Activated T-helper 1 cell treated with anti-CD3 and anti-CD28 coated beads, Interleukin-12 subunit alpha, Interleukin-12 subunit beta, Interleukin-2, Interleukin-4 antibody, amounts not matched to agents 30 ng/mL and 10 ng/mL and 1 ng/mL, durations not matched to agents 14 hours and 24 hours and 36 hours (primary cell): ENCODE data around the gene TCOF1. TPM values are rescaled to one million over a fixed set of nuclear protein-coding genes. Genes with fewer than 3 reads are reported as not detected.

Source experiments
- DNase-seq: peaks from one replicate; pipeline ENCODE4 v3.0.0; 2021; ENCODE audit warnings: low spot score
- H3K27ac Mint-ChIP-seq: one replicate; pipeline ENCODE4 v1.8.0; 2021; ENCODE audit warnings: mild to moderate bottlenecking, mixed read lengths
- H3K27me3 Mint-ChIP-seq: one replicate; pipeline ENCODE4 v1.8.0; 2022; ENCODE audit warnings: mild to moderate bottlenecking, moderate library complexity, mixed read lengths; ENCODE audit not compliant: insufficient read depth
- H3K36me3 Mint-ChIP-seq: one replicate; pipeline ENCODE4 v1.8.0; 2021; ENCODE audit warnings: low read depth, mixed read lengths
- H3K4me1 Mint-ChIP-seq: one replicate; pipeline ENCODE4 v1.8.0; 2021; ENCODE audit warnings: low read depth, mixed read lengths
- H3K4me3 Mint-ChIP-seq: one replicate; pipeline ENCODE4 v1.8.0; 2021; ENCODE audit warnings: mild to moderate bottlenecking, moderate library complexity, mixed read lengths
- H3K9me3 Mint-ChIP-seq: one replicate; pipeline ENCODE4 v1.8.0; 2021; ENCODE audit warnings: mixed read lengths
- intact Hi-C: fragments of 100-400 bp; cut with micrococcal nuclease; formaldehyde crosslinking; loops from one replicate; pipeline ENCODE4 v1.15.1; 2024
- total RNA-seq: library from RNA; stranded (reverse); gene quantifications from 2 replicates; pipeline ENCODE4 v1.2.3, GENCODE V29; 2022

TCOF1 gene
- total RNA-seq, 1 donor from 2014 or later = 131 TPM

GRCh38 chr5:150329881-150330876 is 27.3 kb upstream of the TCOF1 start:
- Mint-ChIP-seq H3K9me3 (no peaks in the 10 kb centered on the region), H3K36me3 (no peaks in the 10 kb centered on the region), H3K27me3 (peaks cover 10% of the 10 kb centered on the region), H3K27ac (no peak overlapping the region), H3K4me1 (no peaks in the 10 kb centered on the region), H3K4me3 (no peak overlapping the region)
- intact Hi-C loops = no loop called here
- DNase-seq = no peak

- intact Hi-C loops = no loop called here
Observed at GRCh38 chr5:150333400-150333799, 24.1 kb upstream of the TCOF1 start.

GRCh38 chr5:150335778-150336177 is 21.7 kb upstream of the TCOF1 start:
- no peak overlapping the region for H3K4me3 Mint-ChIP-seq
- DNase-seq = no peak
- H3K9me3 Mint-ChIP-seq = no peaks in the 10 kb centered on the region
- intact Hi-C loops = no loop called here
- no peak overlapping the region for H3K27ac Mint-ChIP-seq
- no peaks in the 10 kb centered on the region for H3K36me3 Mint-ChIP-seq
- H3K4me1 Mint-ChIP-seq = peaks cover 2% of the 10 kb centered on the region
- H3K27me3 Mint-ChIP-seq = peaks cover 11% of the 10 kb centered on the region

More at GRCh38 chr5:150333400-150333799, 24.1 kb upstream of the TCOF1 start:
- Mint-ChIP-seq H3K4me1 (no peaks in the 10 kb centered on the region), H3K27me3 (peaks cover 16% of the 10 kb centered on the region), H3K4me3 (no peak overlapping the region), H3K27ac (no peak overlapping the region), H3K36me3 (no peaks in the 10 kb centered on the region), H3K9me3 (no peaks in the 10 kb centered on the region)
- no peak for DNase-seq

- no peaks in the 10 kb centered on the region for H3K36me3 Mint-ChIP-seq
- no peak overlapping the region for H3K4me3 Mint-ChIP-seq
- no peaks in the 10 kb centered on the region for H3K9me3 Mint-ChIP-seq
- intact Hi-C loops = no loop called here
- peaks cover 15% of the 10 kb centered on the region for H3K27me3 Mint-ChIP-seq
- peaks cover 19% of the 10 kb centered on the region for H3K4me1 Mint-ChIP-seq
- DNase-seq = no peak
- no peak overlapping the region for H3K27ac Mint-ChIP-seq
Observed at GRCh38 chr5:150338546-150338945, 19.0 kb upstream of the TCOF1 start.

GRCh38 chr5:150339165-150339564 is 18.3 kb upstream of the TCOF1 start:
- H3K4me1 Mint-ChIP-seq = peaks cover 19% of the 10 kb centered on the region
- no peaks in the 10 kb centered on the region for H3K9me3 Mint-ChIP-seq
- DNase-seq = no peak
- intact Hi-C loops = no loop called here
- no peaks in the 10 kb centered on the region for H3K36me3 Mint-ChIP-seq
- H3K27ac Mint-ChIP-seq = no peak overlapping the region
- peaks cover 16% of the 10 kb centered on the region for H3K27me3 Mint-ChIP-seq
- no peak overlapping the region for H3K4me3 Mint-ChIP-seq

- intact Hi-C loops = no loop called here
- H3K27ac Mint-ChIP-seq = no peak overlapping the region
- H3K4me1 Mint-ChIP-seq = peaks cover 19% of the 10 kb centered on the region
- DNase-seq = no peak
- no peaks in the 10 kb centered on the region for H3K9me3 Mint-ChIP-seq
- peaks cover 14% of the 10 kb centered on the region for H3K27me3 Mint-ChIP-seq
- H3K36me3 Mint-ChIP-seq = no peaks in the 10 kb centered on the region
- H3K4me3 Mint-ChIP-seq = no peak overlapping the region
Observed at GRCh38 chr5:150339841-150340240, 17.7 kb upstream of the TCOF1 start.

- peaks cover 19% of the 10 kb centered on the region for H3K4me1 Mint-ChIP-seq
- no peak overlapping the region for H3K27ac Mint-ChIP-seq
- no peaks in the 10 kb centered on the region for H3K36me3 Mint-ChIP-seq
- no peak overlapping the region for H3K4me3 Mint-ChIP-seq
- DNase-seq = no peak
- intact Hi-C loops = no loop called here
- H3K27me3 Mint-ChIP-seq = peaks cover 12% of the 10 kb centered on the region
- no peaks in the 10 kb centered on the region for H3K9me3 Mint-ChIP-seq
Observed at GRCh38 chr5:150340614-150341255, 16.8 kb upstream of the TCOF1 start.

GRCh38 chr5:150341331-150341730 is 16.2 kb upstream of the TCOF1 start:
- Mint-ChIP-seq H3K4me1 (peaks cover 19% of the 10 kb centered on the region), H3K9me3 (no peaks in the 10 kb centered on the region), H3K36me3 (no peaks in the 10 kb centered on the region), H3K27ac (no peak overlapping the region), H3K4me3 (no peak overlapping the region), H3K27me3 (peaks cover 13% of the 10 kb centered on the region)
- DNase-seq = no peak
- intact Hi-C loops = no loop called here

- Mint-ChIP-seq H3K36me3 (no peaks in the 10 kb centered on the region), H3K4me1 (peaks cover 19% of the 10 kb centered on the region), H3K4me3 (no peak overlapping the region), H3K27ac (no peak overlapping the region), H3K27me3 (peaks cover 9% of the 10 kb centered on the region), H3K9me3 (no peaks in the 10 kb centered on the region)
- no peak for DNase-seq
- intact Hi-C loops = no loop called here
Observed at GRCh38 chr5:150341989-150342388, 15.5 kb upstream of the TCOF1 start.

GRCh38 chr5:150342583-150342982 is 14.9 kb upstream of the TCOF1 start:
- intact Hi-C loops = no loop called here
- Mint-ChIP-seq H3K9me3 (no peaks in the 10 kb centered on the region), H3K4me1 (peaks cover 19% of the 10 kb centered on the region), H3K36me3 (no peaks in the 10 kb centered on the region), H3K27me3 (peaks cover 8% of the 10 kb centered on the region), H3K4me3 (no peak overlapping the region), H3K27ac (no peak overlapping the region)
- no peak for DNase-seq

GRCh38 chr5:150343994-150344631 is 13.4 kb upstream of the TCOF1 start:
- intact Hi-C loops = no loop called here

GRCh38 chr5:150345716-150346115 is 11.8 kb upstream of the TCOF1 start:
- peaks cover 23% of the 10 kb centered on the region for H3K4me1 Mint-ChIP-seq
- no peak for DNase-seq
- no peaks in the 10 kb centered on the region for H3K9me3 Mint-ChIP-seq
- H3K27me3 Mint-ChIP-seq = peaks cover 12% of the 10 kb centered on the region
- no peak overlapping the region for H3K27ac Mint-ChIP-seq
- intact Hi-C loops = no loop called here
- H3K4me3 Mint-ChIP-seq = no peak overlapping the region
- no peaks in the 10 kb centered on the region for H3K36me3 Mint-ChIP-seq

More at GRCh38 chr5:150343994-150344631, 13.4 kb upstream of the TCOF1 start:
- Mint-ChIP-seq H3K27me3 (peaks cover 12% of the 10 kb centered on the region), H3K36me3 (no peaks in the 10 kb centered on the region), H3K27ac (no peak overlapping the region), H3K9me3 (no peaks in the 10 kb centered on the region), H3K4me3 (no peak overlapping the region), H3K4me1 (peaks cover 19% of the 10 kb centered on the region)
- no peak for DNase-seq

- no peaks in the 10 kb centered on the region for H3K9me3 Mint-ChIP-seq
- peaks cover 23% of the 10 kb centered on the region for H3K4me1 Mint-ChIP-seq
- intact Hi-C loops = no loop called here
- H3K27ac Mint-ChIP-seq = no peak overlapping the region
- H3K36me3 Mint-ChIP-seq = no peaks in the 10 kb centered on the region
- H3K4me3 Mint-ChIP-seq = no peak overlapping the region
- DNase-seq = no peak
- peaks cover 12% of the 10 kb centered on the region for H3K27me3 Mint-ChIP-seq
Observed at GRCh38 chr5:150346592-150346991, 10.9 kb upstream of the TCOF1 start.
